GM19455 (cell line): ENCODE data around the gene SERGEF.
"Not testable (repeated sequence)": the region's sequence is repeated elsewhere in the genome, so short reads cannot be mapped to it uniquely, and the experiment has no call there.

Experiments used
- ATAC-seq: cut with Tn5 transposase; IDR thresholded peaks from one replicate; pipeline ENCODE4 v1.9.1; 2021; ENCODE audit not compliant: unreplicated experiment

Gene SERGEF

GRCh38 chr11:17915500-17916143, 97.2 kb downstream of the SERGEF start:
- ATAC-seq = no peak

GRCh38 chr11:17914957-17915356, 97.9 kb downstream of the SERGEF start:
- ATAC-seq = no peak

GRCh38 chr11:17907046-17907445, 105.8 kb downstream of the SERGEF start:
- no peak for ATAC-seq

GRCh38 chr11:17906436-17906835, 106.4 kb downstream of the SERGEF start:
- no peak for ATAC-seq

GRCh38 chr11:17905477-17905876, 107.4 kb downstream of the SERGEF start:
- peak; percentile 74 for ATAC-seq

- ATAC-seq = no peak
These were observed 111.4 kb downstream of the SERGEF start for GRCh38 chr11:17901481-17901880.

GRCh38 chr11:17898782-17899181, 114.1 kb downstream of the SERGEF start:
- ATAC-seq = no peak

GRCh38 chr11:17898071-17898470, 114.8 kb downstream of the SERGEF start:
- ATAC-seq = no peak

GRCh38 chr11:17897495-17897894, 115.4 kb downstream of the SERGEF start:
- ATAC-seq = no peak

GRCh38 chr11:17896496-17897151, 116.2 kb downstream of the SERGEF start:
- ATAC-seq = not testable (repeated sequence)

- no peak for ATAC-seq
These were observed 117.8 kb downstream of the SERGEF start for GRCh38 chr11:17894929-17895658.

- no peak for ATAC-seq
These were observed 120.4 kb downstream of the SERGEF start for GRCh38 chr11:17892409-17892808.

GRCh38 chr11:17890325-17890724, 122.5 kb downstream of the SERGEF start:
- ATAC-seq = no peak

GRCh38 chr11:17887779-17888178, 125.1 kb downstream of the SERGEF start:
- no peak for ATAC-seq

- no peak for ATAC-seq
These were observed 128.9 kb downstream of the SERGEF start for GRCh38 chr11:17883946-17884345.

GRCh38 chr11:17883057-17883456, 129.8 kb downstream of the SERGEF start:
- ATAC-seq = no peak

GRCh38 chr11:17878743-17879142, 134.1 kb downstream of the SERGEF start:
- no peak for ATAC-seq

- no peak for ATAC-seq
These were observed 135.0 kb downstream of the SERGEF start for GRCh38 chr11:17877886-17878285.

GRCh38 chr11:17876827-17877226, 136.0 kb downstream of the SERGEF start:
- no peak for ATAC-seq

- no peak for ATAC-seq
These were observed 137.0 kb downstream of the SERGEF start for GRCh38 chr11:17875891-17876290.

- ATAC-seq = no peak
These were observed 139.3 kb downstream of the SERGEF start for GRCh38 chr11:17873586-17873985.

GRCh38 chr11:17868398-17868797, 144.4 kb downstream of the SERGEF start:
- ATAC-seq = not testable (repeated sequence)
